ENCODE measurements around the gene FIGLA. TPM values are rescaled to one million over a fixed set of nuclear protein-coding genes. Genes with fewer than 3 reads are reported as not detected.

The FIGLA gene
- total and polyA plus RNA-seq, 2 of the 8 experiments (the other 6 are each of a cell fraction or from before 2014, with no cell fraction given) = not detected

DNA sequence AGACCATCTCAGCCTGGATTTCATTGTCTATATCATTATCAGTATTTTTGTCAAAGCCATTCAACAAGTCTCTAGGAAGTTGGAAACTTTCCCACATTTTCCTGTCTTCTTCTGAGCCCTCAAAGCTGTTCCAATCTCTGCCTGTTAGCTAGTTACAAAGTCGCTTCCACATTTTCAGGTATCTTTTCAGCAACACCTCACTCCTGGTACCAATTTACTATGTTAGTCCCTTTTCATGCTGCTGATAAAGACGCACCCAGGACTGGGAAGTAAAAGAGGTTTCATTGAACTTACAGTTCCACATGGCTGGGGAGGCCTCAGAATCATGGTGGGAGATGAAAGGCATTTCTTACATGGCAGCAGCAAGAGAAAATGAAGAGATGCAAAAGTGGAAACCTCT lies 9.3 kb upstream of the FIGLA start (continued):
- TF ChIP-seq, protein P1, sequence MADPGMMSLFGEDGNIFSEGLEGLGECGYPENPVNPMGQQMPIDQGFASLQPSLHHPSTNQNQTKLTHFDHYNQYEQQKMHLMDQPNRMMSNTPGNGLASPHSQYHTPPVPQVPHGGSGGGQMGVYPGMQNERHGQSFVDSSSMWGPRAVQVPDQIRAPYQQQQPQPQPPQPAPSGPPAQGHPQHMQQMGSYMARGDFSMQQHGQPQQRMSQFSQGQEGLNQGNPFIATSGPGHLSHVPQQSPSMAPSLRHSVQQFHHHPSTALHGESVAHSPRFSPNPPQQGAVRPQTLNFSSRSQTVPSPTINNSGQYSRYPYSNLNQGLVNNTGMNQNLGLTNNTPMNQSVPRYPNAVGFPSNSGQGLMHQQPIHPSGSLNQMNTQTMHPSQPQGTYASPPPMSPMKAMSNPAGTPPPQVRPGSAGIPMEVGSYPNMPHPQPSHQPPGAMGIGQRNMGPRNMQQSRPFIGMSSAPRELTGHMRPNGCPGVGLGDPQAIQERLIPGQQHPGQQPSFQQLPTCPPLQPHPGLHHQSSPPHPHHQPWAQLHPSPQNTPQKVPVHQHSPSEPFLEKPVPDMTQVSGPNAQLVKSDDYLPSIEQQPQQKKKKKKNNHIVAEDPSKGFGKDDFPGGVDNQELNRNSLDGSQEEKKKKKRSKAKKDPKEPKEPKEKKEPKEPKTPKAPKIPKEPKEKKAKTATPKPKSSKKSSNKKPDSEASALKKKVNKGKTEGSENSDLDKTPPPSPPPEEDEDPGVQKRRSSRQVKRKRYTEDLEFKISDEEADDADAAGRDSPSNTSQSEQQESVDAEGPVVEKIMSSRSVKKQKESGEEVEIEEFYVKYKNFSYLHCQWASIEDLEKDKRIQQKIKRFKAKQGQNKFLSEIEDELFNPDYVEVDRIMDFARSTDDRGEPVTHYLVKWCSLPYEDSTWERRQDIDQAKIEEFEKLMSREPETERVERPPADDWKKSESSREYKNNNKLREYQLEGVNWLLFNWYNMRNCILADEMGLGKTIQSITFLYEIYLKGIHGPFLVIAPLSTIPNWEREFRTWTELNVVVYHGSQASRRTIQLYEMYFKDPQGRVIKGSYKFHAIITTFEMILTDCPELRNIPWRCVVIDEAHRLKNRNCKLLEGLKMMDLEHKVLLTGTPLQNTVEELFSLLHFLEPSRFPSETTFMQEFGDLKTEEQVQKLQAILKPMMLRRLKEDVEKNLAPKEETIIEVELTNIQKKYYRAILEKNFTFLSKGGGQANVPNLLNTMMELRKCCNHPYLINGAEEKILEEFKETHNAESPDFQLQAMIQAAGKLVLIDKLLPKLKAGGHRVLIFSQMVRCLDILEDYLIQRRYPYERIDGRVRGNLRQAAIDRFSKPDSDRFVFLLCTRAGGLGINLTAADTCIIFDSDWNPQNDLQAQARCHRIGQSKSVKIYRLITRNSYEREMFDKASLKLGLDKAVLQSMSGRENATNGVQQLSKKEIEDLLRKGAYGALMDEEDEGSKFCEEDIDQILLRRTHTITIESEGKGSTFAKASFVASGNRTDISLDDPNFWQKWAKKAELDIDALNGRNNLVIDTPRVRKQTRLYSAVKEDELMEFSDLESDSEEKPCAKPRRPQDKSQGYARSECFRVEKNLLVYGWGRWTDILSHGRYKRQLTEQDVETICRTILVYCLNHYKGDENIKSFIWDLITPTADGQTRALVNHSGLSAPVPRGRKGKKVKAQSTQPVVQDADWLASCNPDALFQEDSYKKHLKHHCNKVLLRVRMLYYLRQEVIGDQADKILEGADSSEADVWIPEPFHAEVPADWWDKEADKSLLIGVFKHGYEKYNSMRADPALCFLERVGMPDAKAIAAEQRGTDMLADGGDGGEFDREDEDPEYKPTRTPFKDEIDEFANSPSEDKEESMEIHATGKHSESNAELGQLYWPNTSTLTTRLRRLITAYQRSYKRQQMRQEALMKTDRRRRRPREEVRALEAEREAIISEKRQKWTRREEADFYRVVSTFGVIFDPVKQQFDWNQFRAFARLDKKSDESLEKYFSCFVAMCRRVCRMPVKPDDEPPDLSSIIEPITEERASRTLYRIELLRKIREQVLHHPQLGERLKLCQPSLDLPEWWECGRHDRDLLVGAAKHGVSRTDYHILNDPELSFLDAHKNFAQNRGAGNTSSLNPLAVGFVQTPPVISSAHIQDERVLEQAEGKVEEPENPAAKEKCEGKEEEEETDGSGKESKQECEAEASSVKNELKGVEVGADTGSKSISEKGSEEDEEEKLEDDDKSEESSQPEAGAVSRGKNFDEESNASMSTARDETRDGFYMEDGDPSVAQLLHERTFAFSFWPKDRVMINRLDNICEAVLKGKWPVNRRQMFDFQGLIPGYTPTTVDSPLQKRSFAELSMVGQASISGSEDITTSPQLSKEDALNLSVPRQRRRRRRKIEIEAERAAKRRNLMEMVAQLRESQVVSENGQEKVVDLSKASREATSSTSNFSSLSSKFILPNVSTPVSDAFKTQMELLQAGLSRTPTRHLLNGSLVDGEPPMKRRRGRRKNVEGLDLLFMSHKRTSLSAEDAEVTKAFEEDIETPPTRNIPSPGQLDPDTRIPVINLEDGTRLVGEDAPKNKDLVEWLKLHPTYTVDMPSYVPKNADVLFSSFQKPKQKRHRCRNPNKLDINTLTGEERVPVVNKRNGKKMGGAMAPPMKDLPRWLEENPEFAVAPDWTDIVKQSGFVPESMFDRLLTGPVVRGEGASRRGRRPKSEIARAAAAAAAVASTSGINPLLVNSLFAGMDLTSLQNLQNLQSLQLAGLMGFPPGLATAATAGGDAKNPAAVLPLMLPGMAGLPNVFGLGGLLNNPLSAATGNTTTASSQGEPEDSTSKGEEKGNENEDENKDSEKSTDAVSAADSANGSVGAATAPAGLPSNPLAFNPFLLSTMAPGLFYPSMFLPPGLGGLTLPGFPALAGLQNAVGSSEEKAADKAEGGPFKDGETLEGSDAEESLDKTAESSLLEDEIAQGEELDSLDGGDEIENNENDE (IDR thresholded peaks at IDR 0.05; ENCODE audit: insufficient replicate concordance, low read length) = no peak
